Activated naive CD4-positive, alpha-beta T cell treated with anti-CD3 and anti-CD28 coated beads for 36 hours (primary cell): Measurements from ENCODE around the gene ZXDC. TPM values are rescaled to one million over a fixed set of nuclear protein-coding genes. Genes with fewer than 3 reads are reported as not detected.

ENCODE experiments used
- CTCF ChIA-PET: fragments of 350-600 bp; sonication (Branson Sonifier 250); formaldehyde crosslinking; loops from one replicate; lab custom pipeline; 2021; ENCODE audit warnings: antibody characterized with exemption; lab: Charles Lee
- DNase-seq: peaks from one replicate; pipeline ENCODE4 v3.0.0-alpha.2; 2020
- H3K27ac Mint-ChIP-seq: one replicate; pipeline ENCODE4 v1.8.0; 2021; ENCODE audit warnings: mild to moderate bottlenecking, mixed read lengths
- H3K27me3 Mint-ChIP-seq: one replicate; pipeline ENCODE4 v1.8.0; 2021; ENCODE audit warnings: low read depth, mixed read lengths
- H3K36me3 Mint-ChIP-seq: one replicate; pipeline ENCODE4 v1.8.0; 2021; ENCODE audit warnings: low read depth, mixed read lengths
- H3K4me1 Mint-ChIP-seq: one replicate; pipeline ENCODE4 v1.8.0; 2021; ENCODE audit warnings: low read depth, mixed read lengths
- H3K4me3 Mint-ChIP-seq: one replicate; pipeline ENCODE4 v1.8.0; 2021; ENCODE audit warnings: mild to moderate bottlenecking, moderate library complexity, mixed read lengths
- H3K9me3 Mint-ChIP-seq: one replicate; pipeline ENCODE4 v1.8.0; 2021; ENCODE audit warnings: mixed read lengths
- intact Hi-C: fragments of 100-400 bp; cut with micrococcal nuclease; formaldehyde crosslinking; loops from one replicate; pipeline ENCODE4 v1.15.1; 2023
- total RNA-seq, 2 experiments: library from RNA; stranded (reverse); gene quantifications; one replicate each; pipeline ENCODE4 v1.2.3, GENCODE V29; 2021

Gene ZXDC
- total RNA-seq, 2 experiments from 2014 or later = 23.9 TPM

DNA sequence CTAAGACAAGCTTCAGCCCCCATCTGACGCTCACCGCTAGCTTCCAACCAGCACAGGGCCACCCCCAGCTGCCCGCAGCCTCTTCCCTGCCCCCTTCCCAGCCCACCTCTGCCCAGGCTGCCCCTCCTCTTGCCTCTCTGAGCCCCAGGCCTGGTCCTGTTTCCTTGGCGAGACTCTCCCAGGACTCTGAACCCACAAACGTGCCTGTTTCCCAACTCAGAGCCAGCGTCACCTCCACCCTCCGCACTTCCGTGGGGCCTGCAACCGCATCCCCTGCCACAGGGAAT, 35.0 kb downstream of the ZXDC start:
- DNase-seq = no peak
- Mint-ChIP-seq H3K27ac (no peak overlapping the region), H3K4me1 (no peaks in the 10 kb centered on the region), H3K27me3 (no peaks in the 10 kb centered on the region), H3K9me3 (no peaks in the 10 kb centered on the region), H3K4me3 (no peak overlapping the region), H3K36me3 (peaks cover 12% of the 10 kb centered on the region)
- CTCF ChIA-PET = no interaction called here
- intact Hi-C loops = no loop called here

DNA sequence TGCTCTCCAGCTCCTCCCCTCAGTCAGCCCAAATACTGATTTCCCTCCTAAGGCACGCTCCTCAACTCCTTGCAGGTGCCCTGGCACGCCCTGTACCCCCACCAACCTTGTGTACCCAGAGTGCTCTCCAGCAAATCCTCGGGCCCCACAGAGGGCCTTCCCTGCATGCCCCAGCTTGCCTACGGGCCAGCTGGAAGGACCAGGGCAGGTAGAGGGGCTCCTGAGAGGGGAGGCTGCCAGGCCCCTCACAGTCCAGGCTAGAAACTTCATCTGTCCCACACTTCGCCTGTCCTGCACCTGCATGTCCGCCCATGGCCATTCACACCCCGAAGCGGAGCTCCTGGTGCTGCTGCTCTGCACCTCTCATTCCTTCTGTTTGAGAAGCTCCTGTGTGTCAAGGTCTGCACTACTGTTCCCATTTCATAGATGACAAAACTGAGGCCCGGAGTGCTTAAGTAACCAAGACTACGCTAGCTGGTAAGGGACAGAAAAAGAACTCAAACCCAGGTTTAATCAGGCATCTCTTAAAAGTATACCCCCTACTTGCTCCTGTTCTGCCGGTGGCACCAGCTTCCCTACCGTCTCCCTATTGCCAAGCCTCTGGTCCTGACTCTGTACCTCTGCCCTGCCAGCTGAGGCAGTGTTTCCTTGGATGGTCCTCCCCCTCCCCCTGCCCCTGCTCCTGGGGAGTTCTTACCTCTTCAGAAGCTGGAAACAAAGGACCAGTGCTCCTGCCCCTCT, 35.6 kb downstream of the ZXDC start:
- intact Hi-C loops = no loop called here
- DNase-seq = no peak
- no peaks in the 10 kb centered on the region for H3K27me3 Mint-ChIP-seq
- no peaks in the 10 kb centered on the region for H3K4me1 Mint-ChIP-seq
- peaks cover 12% of the 10 kb centered on the region for H3K36me3 Mint-ChIP-seq
- CTCF ChIA-PET = no interaction called here
- no peaks in the 10 kb centered on the region for H3K9me3 Mint-ChIP-seq
- H3K27ac Mint-ChIP-seq = no peak overlapping the region
- no peak overlapping the region for H3K4me3 Mint-ChIP-seq

DNA sequence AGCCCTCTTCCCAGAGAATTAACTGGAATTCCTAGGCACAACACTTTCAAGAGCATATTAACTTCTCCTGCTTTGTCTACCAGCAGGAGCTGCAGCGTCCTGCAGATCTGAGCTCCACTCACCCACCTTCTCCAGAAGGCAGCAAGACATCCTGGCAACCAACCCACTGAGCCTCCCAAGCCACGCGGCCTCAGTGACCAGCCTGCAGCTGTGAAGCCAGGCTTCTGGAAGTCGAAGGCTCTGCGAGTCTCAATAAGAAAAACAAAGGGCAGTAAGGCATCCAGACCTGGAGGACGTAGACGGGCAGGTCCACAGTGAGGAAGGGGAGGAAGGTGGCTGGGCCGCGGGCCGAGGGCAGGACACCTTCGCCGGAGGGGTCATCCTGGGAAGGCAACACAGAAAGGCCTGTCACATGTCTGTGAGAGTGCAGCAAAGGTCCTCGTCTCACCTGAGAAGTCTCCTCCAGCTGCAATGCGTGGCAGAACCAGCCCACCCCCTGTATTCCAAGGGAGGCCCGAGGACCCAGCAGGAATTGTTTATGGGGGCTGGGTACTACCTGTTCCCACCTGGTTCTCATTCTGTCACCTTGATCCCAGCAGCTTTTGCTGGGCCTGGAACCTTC, 36.2 kb downstream of the ZXDC start:
- Mint-ChIP-seq H3K27me3 (no peaks in the 10 kb centered on the region), H3K4me1 (no peaks in the 10 kb centered on the region), H3K36me3 (peaks cover 16% of the 10 kb centered on the region), H3K9me3 (no peaks in the 10 kb centered on the region), H3K4me3 (no peak overlapping the region), H3K27ac (no peak overlapping the region)
- no peak for DNase-seq
- CTCF ChIA-PET = no interaction called here
- intact Hi-C loops = no loop called here

DNA sequence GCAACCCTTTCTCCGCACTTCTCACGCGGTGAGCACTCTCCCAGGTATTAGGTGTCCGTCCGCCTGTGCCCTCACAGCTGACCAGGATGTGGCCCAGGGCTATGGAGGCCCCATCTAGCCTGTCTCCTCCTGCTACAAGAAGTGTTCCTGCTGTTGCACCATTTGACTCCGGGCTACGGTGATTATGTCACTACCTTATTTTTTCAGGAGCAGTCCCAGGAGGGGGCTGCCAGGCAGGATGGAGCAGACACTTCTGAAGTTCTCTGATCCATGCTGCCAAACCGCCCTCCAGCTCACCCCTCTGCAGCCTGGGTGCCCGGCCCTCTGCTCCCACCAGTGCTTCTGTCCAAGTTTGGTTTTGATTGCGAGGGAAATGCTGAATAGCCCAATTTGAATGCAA, 36.9 kb downstream of the ZXDC start:
- no peaks in the 10 kb centered on the region for H3K27me3 Mint-ChIP-seq
- intact Hi-C loops = no loop called here
- H3K27ac Mint-ChIP-seq = no peak overlapping the region
- no peak overlapping the region for H3K4me3 Mint-ChIP-seq
- no peaks in the 10 kb centered on the region for H3K4me1 Mint-ChIP-seq
- no peaks in the 10 kb centered on the region for H3K9me3 Mint-ChIP-seq
- H3K36me3 Mint-ChIP-seq = peaks cover 18% of the 10 kb centered on the region
- DNase-seq = no peak
- CTCF ChIA-PET = no interaction called here

DNA sequence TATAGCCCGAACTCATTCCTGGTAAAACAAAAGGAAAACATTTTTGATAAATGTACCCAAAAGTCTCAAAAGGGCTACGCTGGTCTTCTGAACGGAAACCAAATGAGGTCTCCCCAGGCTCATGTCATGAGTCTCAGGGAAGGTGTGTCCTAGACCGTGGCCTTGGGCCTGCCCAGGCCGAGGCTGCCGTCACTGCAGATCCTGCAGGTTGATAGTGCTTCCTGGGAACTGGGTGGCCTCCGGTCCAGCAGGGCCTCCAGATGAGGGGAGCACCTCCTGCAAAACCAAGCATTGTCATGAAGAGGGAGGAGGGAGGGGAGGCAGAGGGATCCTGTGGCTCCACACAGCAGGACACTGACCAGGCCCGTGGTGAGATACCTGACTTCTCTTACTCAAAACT, 37.5 kb downstream of the ZXDC start:
- DNase-seq = no peak
- no peaks in the 10 kb centered on the region for H3K27me3 Mint-ChIP-seq
- H3K36me3 Mint-ChIP-seq = peaks cover 20% of the 10 kb centered on the region
- no peak overlapping the region for H3K27ac Mint-ChIP-seq
- intact Hi-C loops = no loop called here
- H3K9me3 Mint-ChIP-seq = no peaks in the 10 kb centered on the region
- CTCF ChIA-PET = no interaction called here
- H3K4me3 Mint-ChIP-seq = no peak overlapping the region
- no peaks in the 10 kb centered on the region for H3K4me1 Mint-ChIP-seq

DNA sequence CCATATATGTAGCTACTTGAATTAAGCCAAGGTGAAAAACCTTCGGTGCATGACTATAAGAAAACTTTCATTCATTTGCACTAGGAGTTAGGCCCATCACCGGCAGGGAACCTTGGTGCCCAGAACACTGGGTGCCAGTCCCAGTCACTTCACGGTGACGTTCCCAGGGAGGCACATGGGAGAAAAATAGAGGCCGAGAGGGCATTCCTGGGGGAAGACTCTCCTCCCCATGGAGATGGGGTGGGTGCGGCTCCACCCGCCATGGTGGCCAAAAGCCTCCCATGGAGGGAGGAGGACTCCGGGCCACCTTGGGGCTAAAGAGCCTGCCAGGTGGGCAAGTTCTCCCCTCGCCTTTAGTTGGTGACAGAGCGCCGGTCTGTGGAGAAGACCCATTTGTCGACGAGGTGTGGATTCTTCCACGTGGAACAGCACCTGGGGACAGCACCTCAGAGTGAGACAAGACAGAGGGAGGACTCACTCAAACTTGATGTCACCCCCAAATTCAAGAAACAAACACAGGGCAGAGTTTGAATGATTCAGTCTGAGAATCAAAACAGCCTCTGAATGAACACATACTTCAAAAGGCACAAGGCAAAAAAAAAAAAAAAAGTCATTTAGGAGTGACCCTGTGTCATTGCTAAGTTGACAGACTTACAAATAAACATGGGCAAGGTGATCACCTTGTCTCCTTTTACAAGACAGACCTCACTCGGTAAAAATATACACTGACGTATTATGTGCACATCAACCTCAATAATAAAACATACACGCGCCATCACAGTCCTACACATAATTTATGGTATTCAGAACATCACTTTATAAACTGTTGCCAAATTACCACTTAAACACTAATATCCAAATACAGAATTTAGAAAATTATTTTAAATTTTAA, 38.6 kb downstream of the ZXDC start:
- CTCF ChIA-PET = interaction anchor here (0.6 kb wide), 1 partner anchor 84 kb away, joined by 5 read pairs; no protein-coding TSS in a partner anchor
- intact Hi-C loops = no loop called here
- no peak overlapping the region for H3K4me3 Mint-ChIP-seq
- peaks cover 4% of the 10 kb centered on the region for H3K4me1 Mint-ChIP-seq
- no peak overlapping the region for H3K27ac Mint-ChIP-seq
- no peaks in the 10 kb centered on the region for H3K27me3 Mint-ChIP-seq
- H3K36me3 Mint-ChIP-seq = peaks cover 27% of the 10 kb centered on the region
- no peak for DNase-seq
- no peaks in the 10 kb centered on the region for H3K9me3 Mint-ChIP-seq

DNA sequence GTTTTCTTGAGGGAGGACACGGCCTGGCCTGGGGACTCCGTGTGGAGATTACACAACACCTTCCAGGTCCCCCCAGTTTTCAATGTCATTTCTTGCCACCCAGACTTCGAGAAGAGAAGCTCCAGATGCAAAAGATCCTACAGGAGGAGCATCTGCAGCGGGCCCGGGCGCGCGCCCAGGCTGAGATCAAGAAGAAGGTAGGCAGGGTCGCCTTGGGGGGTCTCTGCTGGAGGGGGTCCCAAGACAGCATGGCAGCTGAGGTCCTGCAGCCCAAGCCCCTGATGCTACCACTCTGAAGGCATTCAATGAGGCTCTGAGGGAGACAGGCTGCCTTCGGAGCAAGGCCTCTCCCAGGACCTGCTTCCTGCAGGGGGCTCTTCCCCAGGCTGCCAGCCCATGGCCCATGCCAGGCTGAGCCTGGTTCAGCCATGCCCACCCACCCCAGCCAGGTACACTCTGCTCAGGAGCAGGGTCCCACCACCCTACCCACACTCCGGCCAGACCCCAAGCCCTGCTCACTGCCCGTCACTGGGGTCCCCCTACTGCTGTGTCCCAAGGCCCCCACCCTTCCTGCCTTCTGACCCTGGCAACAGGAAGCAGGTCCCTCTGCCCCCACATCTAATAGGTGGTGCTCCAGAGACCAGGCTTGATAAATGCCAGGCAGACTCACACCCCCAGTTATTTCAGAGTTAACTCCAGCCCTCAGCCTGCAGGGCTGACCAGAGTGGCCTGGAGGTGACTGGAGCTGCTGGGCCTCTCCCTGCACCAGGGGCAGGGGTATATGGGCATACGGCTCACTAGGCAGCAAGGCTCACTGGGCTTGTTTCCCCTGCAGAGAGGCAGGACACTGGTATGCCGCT, 40.0 kb downstream of the ZXDC start:
- peaks cover 27% of the 10 kb centered on the region for H3K36me3 Mint-ChIP-seq
- H3K4me3 Mint-ChIP-seq = no peak overlapping the region
- DNase-seq = no peak
- no peak overlapping the region for H3K27ac Mint-ChIP-seq
- intact Hi-C loops = no loop called here
- H3K4me1 Mint-ChIP-seq = peaks cover 4% of the 10 kb centered on the region
- no peaks in the 10 kb centered on the region for H3K9me3 Mint-ChIP-seq
- CTCF ChIA-PET = no interaction called here
- H3K27me3 Mint-ChIP-seq = no peaks in the 10 kb centered on the region

DNA sequence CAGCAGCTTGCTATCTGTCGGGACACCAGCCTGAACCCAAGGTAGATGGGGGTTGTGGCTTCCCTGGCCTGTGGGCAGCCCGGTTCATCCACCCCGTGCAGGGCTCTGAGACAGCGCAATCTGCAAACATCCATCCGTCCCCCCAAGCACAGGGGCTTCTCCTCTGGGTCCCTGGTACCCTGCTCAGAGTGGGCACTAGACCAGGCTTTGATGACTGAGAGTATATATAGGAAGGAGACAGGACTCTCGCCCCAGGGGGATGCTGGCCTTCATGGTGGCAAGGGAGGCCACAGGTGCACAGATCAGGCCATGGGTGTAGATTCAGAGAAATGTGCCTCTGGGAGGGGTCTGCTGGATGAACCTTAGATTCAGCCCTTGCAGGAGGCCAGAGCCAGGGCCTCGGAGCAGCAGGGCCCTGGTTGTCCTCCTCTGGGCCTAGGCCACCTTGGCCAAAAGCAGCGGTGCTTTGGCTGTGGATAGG, 40.7 kb downstream of the ZXDC start:
- Mint-ChIP-seq H3K4me1 (peaks cover 4% of the 10 kb centered on the region), H3K27me3 (no peaks in the 10 kb centered on the region), H3K36me3 (peaks cover 27% of the 10 kb centered on the region), H3K4me3 (no peak overlapping the region), H3K9me3 (no peaks in the 10 kb centered on the region), H3K27ac (no peak overlapping the region)
- DNase-seq = no peak
- CTCF ChIA-PET = no interaction called here
- intact Hi-C loops = no loop called here

DNA sequence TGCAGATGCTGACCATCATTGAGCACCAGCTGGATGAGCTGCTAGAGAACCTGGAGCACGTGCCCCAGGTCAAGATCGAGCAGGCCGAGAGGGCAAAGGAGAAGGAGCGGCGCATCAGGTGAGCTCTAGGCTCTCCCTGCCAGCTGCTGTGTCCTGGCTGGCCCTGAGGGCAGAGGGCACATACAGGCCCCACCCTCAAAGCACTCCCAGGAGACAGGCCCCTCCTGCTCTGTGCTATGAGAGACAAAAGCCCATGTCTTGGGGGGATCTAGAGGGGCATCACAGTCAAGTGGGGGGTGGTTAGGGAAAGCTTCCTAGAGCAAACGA, 41.5 kb downstream of the ZXDC start:
- H3K27me3 Mint-ChIP-seq = no peaks in the 10 kb centered on the region
- no peaks in the 10 kb centered on the region for H3K9me3 Mint-ChIP-seq
- no peak overlapping the region for H3K27ac Mint-ChIP-seq
- intact Hi-C loops = no loop called here
- H3K4me1 Mint-ChIP-seq = peaks cover 4% of the 10 kb centered on the region
- H3K4me3 Mint-ChIP-seq = no peak overlapping the region
- CTCF ChIA-PET = no interaction called here
- no peak for DNase-seq
- peaks cover 27% of the 10 kb centered on the region for H3K36me3 Mint-ChIP-seq

DNA sequence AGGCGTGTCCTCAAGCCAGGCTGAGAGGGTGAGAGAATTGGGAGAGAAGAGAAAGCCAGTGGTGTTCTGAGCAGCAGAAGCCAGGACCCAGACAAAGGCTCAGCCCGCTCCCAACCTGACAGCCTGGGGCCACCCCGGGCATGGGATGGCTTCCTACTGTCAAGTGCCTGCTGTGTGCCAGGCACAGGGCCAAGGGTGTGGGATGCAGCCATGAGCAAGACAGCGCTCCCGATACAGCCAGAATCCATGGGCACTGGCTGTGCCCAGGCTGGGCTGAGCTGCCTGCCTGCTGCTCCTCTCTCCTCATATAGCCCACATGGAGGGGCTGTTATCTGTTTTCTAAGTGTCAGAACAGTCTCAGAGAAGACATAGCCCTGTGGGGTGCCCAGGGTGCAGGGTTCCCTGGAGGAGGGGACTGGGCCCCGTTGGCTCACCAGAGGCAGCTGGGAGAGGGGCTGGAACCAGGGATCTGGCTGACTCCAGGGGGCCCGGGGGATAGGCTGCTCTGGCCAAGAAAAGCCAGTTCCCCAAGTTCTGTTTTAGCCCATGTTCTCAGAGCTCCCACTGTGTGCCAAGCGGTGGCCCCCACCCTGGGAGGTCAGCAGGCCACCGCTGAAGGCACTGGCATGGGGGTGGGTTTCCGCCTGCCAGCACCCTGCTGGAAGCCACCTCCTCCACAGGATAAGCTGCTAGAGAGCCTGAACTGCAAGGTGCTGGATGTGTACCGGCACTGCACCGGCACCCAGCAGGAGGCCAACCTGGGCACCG, 42.0 kb downstream of the ZXDC start:
- Mint-ChIP-seq H3K27ac (no peak overlapping the region), H3K36me3 (peaks cover 23% of the 10 kb centered on the region), H3K4me3 (no peak overlapping the region), H3K9me3 (no peaks in the 10 kb centered on the region), H3K4me1 (peaks cover 4% of the 10 kb centered on the region), H3K27me3 (no peaks in the 10 kb centered on the region)
- CTCF ChIA-PET = no interaction called here
- no peak for DNase-seq
- intact Hi-C loops = no loop called here

DNA sequence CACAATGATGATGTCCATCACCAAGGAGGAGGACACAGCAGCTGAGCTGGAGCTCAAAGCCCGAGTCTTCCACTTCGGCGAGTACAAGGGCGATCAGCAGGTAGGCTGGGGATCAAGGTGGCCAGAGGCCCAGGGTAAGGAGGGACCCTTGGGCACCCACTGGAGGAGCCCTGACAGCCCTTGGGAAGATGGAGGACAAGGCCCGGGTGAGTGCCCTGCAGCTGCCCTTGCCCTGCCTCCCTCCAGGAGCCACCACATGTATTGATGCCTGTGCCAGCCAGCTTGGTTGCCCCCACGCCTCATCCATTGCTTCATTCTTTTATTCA, 42.6 kb downstream of the ZXDC start:
- CTCF ChIA-PET = no interaction called here
- Mint-ChIP-seq H3K27ac (no peak overlapping the region), H3K4me1 (peaks cover 4% of the 10 kb centered on the region), H3K9me3 (no peaks in the 10 kb centered on the region), H3K27me3 (no peaks in the 10 kb centered on the region), H3K4me3 (no peak overlapping the region), H3K36me3 (peaks cover 22% of the 10 kb centered on the region)
- intact Hi-C loops = no loop called here
- DNase-seq = no peak
